Vagina (tissue), 2 donors: Measurements from ENCODE around the gene CUX1. TPM values are rescaled to one million over a fixed set of nuclear protein-coding genes. Genes with fewer than 3 reads are reported as not detected.
"Not testable (repeated sequence)": the region's sequence is repeated elsewhere in the genome, so short reads cannot be mapped to it uniquely, and the experiment has no call there.

ENCODE experiments used
- DNase-seq, 2 donors: peaks; one replicate each; pipeline ENCODE4 v3.0.0-alpha.2; 2017; ENCODE audit errors: extremely low spot score in 2 of 2
- H3K27ac ChIP-seq: fragments of 200-600 bp; sonication (generic); one replicate; pipeline ENCODE4 v1.5.1; 2019
- H3K27me3 ChIP-seq: fragments of 200-600 bp; sonication (generic); one replicate; pipeline ENCODE4 v1.5.1; 2019
- H3K36me3 ChIP-seq, 2 donors: fragments of 200-600 bp; sonication (generic); one replicate each; pipeline ENCODE4 v1.5.1; 2017 to 2019
- H3K4me1 ChIP-seq: fragments of 200-600 bp; sonication (generic); one replicate; pipeline ENCODE4 v1.5.1; 2019
- H3K4me3 ChIP-seq, 2 donors: fragments of 200-600 bp; sonication (generic); 1 replicate in 1 of 2; 2 replicates in 1 of 2; pipeline ENCODE4 v1.5.1; 2016 to 2019
- H3K9me3 ChIP-seq: fragments of 200-600 bp; sonication (generic); one replicate; pipeline ENCODE4 v1.5.1; 2019
- POLR2A ChIP-seq, 2 donors: fragments of 450-650 bp; IDR thresholded peaks; one replicate each; pipeline ENCODE4 v1.6.1; 2017; ENCODE audit warnings: antibody characterized with exemption in 2 of 2, mild to moderate bottlenecking in 2 of 2, moderate library complexity in 2 of 2
- POLR2AphosphoS5 ChIP-seq, 2 donors: sonication (generic); formaldehyde crosslinking; IDR thresholded peaks; one replicate each; pipeline ENCODE4 v1.9.0; 2017; ENCODE audit warnings: antibody characterized with exemption in 2 of 2, mild to moderate bottlenecking in 2 of 2, low read depth in 1 of 2; ENCODE audit not compliant: insufficient read depth in 1 of 2
- intact Hi-C: fragments of 100-400 bp; cut with DNase I; formaldehyde crosslinking; loops from one replicate; pipeline ENCODE4 v1.15.1; 2023
- total RNA-seq: library from RNA; depleted of rRNA; stranded (reverse); fragments of >200 nt; gene quantifications from one replicate; pipeline ENCODE4 v1.2.3, GENCODE V29; 2016
- TF ChIP-seq, protein P1 (sequence below), 3 experiments: fragments of 450-650 bp in 2 of 3; fragments of 200-600 bp in 1 of 3; sonication (generic) in 1 of 3; IDR thresholded peaks; one replicate each; pipeline ENCODE4 v1.5.1; 2017 to 2019; ENCODE audit warnings: antibody characterized with exemption in 3 of 3, mild to moderate bottlenecking in 2 of 3, moderate library complexity in 2 of 3

Gene CUX1
- total RNA-seq, 1 donor from 2014 or later = 65.3 TPM

DNA sequence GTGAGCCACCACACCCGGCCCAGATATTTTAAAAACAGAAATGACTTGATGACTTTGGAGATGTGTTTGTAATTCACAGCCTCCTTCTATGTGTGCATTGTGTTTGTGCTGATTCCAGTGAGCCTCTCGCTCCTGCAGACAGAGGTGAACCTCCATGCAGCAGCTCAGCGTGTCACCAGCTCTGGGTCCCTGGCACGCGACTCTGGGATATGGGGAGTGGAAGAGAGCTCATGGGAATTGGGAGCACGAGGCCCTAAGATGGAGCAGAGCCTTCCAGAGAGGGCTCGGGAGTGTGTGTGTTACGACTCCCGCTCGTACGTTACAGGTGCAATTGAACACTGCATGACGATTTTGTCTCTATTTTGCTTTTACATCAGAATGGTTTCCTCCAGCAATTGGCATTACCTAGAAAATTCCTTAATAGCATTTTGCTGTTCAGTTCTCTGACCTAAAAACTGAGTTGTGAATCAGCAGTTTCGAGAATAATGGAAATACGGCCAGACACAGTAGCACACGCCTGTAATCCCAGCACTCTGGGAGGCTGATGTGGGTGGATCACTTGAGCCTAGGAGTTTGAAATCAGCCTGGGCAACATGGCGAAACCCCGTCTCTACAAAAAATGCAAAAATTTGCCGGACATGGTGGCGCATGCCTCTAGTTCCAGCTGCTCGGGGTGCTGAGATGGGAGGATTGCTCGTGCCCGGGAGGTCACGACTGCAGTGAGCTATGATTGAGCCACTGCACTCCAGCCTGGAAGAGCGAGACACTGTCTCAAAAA, 204.6 kb downstream of the CUX1 start:
- Histone ChIP-seq H3K4me3 (no peak overlapping the region), H3K27ac (no peak overlapping the region), H3K27me3 (no peaks in the 10 kb centered on the region), H3K36me3 (no peaks in the 10 kb centered on the region), H3K9me3 (no peaks in the 10 kb centered on the region), H3K4me1 (no peaks in the 10 kb centered on the region)
- DNase-seq = no peak
- TF ChIP-seq POLR2A (IDR thresholded peaks at IDR 0.05) = no peak
- TF ChIP-seq, protein P1, sequence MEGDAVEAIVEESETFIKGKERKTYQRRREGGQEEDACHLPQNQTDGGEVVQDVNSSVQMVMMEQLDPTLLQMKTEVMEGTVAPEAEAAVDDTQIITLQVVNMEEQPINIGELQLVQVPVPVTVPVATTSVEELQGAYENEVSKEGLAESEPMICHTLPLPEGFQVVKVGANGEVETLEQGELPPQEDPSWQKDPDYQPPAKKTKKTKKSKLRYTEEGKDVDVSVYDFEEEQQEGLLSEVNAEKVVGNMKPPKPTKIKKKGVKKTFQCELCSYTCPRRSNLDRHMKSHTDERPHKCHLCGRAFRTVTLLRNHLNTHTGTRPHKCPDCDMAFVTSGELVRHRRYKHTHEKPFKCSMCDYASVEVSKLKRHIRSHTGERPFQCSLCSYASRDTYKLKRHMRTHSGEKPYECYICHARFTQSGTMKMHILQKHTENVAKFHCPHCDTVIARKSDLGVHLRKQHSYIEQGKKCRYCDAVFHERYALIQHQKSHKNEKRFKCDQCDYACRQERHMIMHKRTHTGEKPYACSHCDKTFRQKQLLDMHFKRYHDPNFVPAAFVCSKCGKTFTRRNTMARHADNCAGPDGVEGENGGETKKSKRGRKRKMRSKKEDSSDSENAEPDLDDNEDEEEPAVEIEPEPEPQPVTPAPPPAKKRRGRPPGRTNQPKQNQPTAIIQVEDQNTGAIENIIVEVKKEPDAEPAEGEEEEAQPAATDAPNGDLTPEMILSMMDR (IDR thresholded peaks at IDR 0.05) = no peak
- no peak for TF ChIP-seq POLR2AphosphoS5 (IDR thresholded peaks at IDR 0.05; ENCODE audit: insufficient read depth in 1 of 2, low read depth in 1 of 2)
- intact Hi-C loops = no loop called here

DNA sequence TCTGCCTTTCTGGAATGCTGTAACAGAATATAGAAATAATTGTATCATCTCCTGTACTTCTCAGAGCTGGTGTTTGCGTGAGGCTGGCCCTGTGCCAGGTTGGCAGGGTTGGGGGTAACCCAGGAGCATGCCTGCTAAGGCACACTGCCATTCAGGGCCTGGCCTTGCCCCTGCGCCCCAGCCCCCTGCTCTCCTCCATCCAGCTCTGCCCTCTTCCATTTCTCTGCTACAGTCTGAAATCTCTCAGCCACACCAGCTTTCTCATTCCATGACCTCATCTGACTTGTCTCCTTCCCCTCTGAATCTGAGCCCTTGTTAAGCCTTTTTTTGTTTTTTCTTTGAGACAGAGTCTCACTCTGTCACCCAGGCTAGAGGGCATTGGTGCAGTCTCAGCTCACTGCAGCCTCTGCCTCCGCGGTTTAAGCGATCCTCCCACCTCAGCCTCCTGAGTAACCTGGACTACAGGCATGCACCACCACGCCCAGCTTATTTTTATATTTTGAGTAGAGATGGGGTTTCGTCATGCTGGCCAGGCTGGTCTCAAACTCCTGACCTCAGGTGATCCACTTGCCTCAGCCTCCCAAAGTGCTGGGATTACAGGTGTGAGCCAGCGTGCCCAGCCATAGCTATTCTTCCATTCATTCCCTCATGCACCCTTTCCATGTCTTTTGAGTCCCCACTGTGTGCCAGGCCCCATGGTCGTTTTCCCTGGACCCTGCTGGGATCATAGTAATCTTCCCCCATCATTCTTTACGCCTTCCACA, 206.8 kb downstream of the CUX1 start:
- Histone ChIP-seq H3K9me3 (no peaks in the 10 kb centered on the region), H3K27me3 (no peaks in the 10 kb centered on the region), H3K4me3 (no peak overlapping the region), H3K36me3 (peaks cover 0 to 10% of the 10 kb centered on the region in 2 donors), H3K27ac (no peak overlapping the region), H3K4me1 (no peaks in the 10 kb centered on the region)
- TF ChIP-seq POLR2AphosphoS5 (IDR thresholded peaks at IDR 0.05; ENCODE audit: insufficient read depth in 1 of 2, low read depth in 1 of 2) = no peak
- TF ChIP-seq POLR2A (IDR thresholded peaks at IDR 0.05) = no peak
- TF ChIP-seq, protein P1 (IDR thresholded peaks at IDR 0.05) = no peak
- DNase-seq = no peak
- intact Hi-C loops = no loop called here

DNA sequence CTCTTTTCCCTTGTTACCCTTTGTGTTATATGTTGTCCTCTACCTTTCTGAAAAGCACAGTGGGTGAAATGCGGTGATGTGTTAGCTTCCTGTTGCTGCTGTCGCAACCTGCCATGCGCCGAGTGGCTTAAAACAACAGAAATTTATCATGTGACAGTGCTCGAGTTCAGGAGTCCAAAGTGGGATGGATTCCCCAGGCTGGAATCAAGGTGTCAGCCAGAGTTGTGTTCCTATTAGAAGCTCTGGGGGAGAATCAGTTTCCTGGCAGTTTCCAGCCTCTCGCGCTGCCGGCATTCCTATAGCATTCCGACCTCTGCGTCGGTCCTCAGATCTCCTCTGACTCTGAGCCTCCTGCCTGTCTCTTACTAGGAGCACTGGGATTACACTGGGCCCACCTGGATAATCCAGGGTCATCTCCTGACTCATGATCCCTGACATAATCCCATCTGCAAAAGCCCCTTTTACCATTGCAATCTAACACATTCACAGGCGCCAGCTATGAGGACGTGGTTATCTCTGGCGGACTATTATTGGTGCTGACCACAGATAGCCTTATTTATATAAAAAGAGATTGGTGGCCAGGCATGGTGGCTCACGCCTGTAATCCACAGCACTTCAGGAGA, 207.5 kb downstream of the CUX1 start:
- no peak for DNase-seq
- no peaks in the 10 kb centered on the region for H3K27me3 ChIP-seq
- TF ChIP-seq POLR2AphosphoS5 (IDR thresholded peaks at IDR 0.05; ENCODE audit: insufficient read depth in 1 of 2, low read depth in 1 of 2) (no peak), POLR2A (IDR thresholded peaks at IDR 0.05) (no peak)
- TF ChIP-seq, protein P1 (IDR thresholded peaks at IDR 0.05) = no peak
- H3K36me3 ChIP-seq = peaks cover 0 to 14% of the 10 kb centered on the region in 2 donors
- H3K4me3 ChIP-seq = no peak overlapping the region
- intact Hi-C loops = no loop called here
- H3K4me1 ChIP-seq = no peaks in the 10 kb centered on the region
- H3K27ac ChIP-seq = no peak overlapping the region
- no peaks in the 10 kb centered on the region for H3K9me3 ChIP-seq

DNA sequence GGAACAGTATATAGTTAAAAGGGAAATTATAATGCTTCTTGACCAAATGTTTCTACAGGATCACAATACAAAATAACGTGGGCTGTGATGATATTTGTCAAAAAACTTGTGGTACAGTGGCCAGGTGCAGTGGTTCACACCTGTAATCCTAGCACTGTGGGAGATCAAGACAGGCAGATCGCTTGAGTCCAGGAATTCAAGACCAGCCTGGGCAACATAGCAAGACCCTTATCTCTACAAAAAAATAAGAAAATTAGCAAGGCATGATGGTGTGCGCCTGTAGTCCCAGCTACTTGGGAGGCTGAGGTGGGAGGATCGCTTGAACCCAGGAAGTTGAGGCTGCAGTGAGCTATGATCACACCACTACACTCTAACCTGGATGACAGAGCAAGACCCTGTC, 208.4 kb downstream of the CUX1 start:
- H3K4me1 ChIP-seq, H3K4me3 ChIP-seq, H3K27me3 ChIP-seq, intact Hi-C loops, DNase-seq, H3K27ac ChIP-seq, H3K9me3 ChIP-seq: not testable (repeated sequence)
- H3K36me3 ChIP-seq = peaks cover 0 to 14% of the 10 kb centered on the region in 2 donors

DNA sequence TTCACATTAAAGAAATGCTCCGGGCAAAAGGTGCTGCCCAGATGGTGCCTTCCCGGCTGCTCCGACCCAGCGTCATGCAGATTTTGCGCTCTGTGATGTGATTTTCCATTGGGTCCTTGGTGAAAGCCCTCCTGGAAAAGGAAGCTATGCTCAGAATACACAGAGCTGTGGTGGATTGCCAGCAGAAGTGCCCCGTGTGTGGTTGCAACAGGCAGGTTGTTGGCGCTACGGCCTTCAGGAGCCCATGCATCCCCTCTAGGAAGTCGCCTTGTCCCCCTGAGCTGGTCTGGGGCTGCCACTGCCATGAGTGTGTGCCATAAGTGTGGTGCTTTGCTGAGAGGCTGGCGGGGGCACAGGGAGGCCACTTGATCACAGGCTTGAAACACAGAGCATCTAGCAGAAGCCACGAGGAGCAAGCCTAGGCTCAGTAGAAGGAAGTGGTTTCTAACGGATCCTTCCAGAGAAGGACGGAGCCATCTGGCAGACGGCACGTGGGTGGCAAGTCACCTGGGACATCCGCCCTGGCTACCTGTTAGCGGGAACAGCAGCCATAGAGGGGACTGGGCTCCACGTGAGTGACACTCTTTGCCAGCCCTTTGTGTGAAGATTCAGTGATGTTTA, 210.9 kb downstream of the CUX1 start:
- Histone ChIP-seq H3K27me3 (no peaks in the 10 kb centered on the region), H3K4me1 (no peaks in the 10 kb centered on the region), H3K36me3 (peaks cover 0 to 14% of the 10 kb centered on the region in 2 donors), H3K4me3 (no peak overlapping the region), H3K9me3 (no peaks in the 10 kb centered on the region), H3K27ac (no peak overlapping the region)
- TF ChIP-seq POLR2AphosphoS5 (IDR thresholded peaks at IDR 0.05; ENCODE audit: insufficient read depth in 1 of 2, low read depth in 1 of 2) (no peak), POLR2A (IDR thresholded peaks at IDR 0.05) (no peak)
- TF ChIP-seq, protein P1 (IDR thresholded peaks at IDR 0.05) = no peak
- DNase-seq = no peak
- intact Hi-C loops = no loop called here
